GM12878 (cell line): ENCODE data around the gene SSR3.

ENCODE experiments used
- ATF7 ChIP-seq: fragments of 450-650 bp; IDR thresholded peaks from 2 replicates; pipeline ENCODE4 v1.6.1; 2016; ENCODE audit warnings: low read depth, mild to moderate bottlenecking
- CTCF ChIP-seq, 3 experiments: IDR thresholded peaks in 2 of 3; conservative IDR thresholded peaks in 1 of 3; 2 replicates each; pipeline ENCODE4 v1.5.1; 2011; ENCODE audit warnings: low read depth in 3 of 3, low read length in 3 of 3, mild to moderate bottlenecking in 3 of 3, control low read depth in 2 of 3, moderate library complexity in 2 of 3, inconsistent platforms in 1 of 3, mixed read lengths in 1 of 3; ENCODE audit not compliant: control insufficient read depth in 2 of 3, insufficient read depth in 1 of 3; ENCODE audit errors: extremely low read depth in 1 of 3
- ESRRA ChIP-seq: IDR thresholded peaks from 2 replicates; pipeline ENCODE4 v1.6.1; 2012; ENCODE audit warnings: mild to moderate bottlenecking, low read length, improper control_type of control experiment
- MAX ChIP-seq: IDR thresholded peaks from 2 replicates; pipeline ENCODE4 v1.6.1; 2012; ENCODE audit warnings: low read depth, low read length, improper control_type of control experiment
- POLR2A ChIP-seq: IDR thresholded peaks from 2 replicates; pipeline ENCODE4 v1.6.1; 2011; ENCODE audit warnings: low read depth, mild to moderate bottlenecking, low read length
- POLR2AphosphoS5 ChIP-seq: IDR thresholded peaks from 2 replicates; pipeline ENCODE4 v1.6.1; 2011; ENCODE audit warnings: mild to moderate bottlenecking, low read length, inconsistent platforms
- YY1 ChIP-seq: IDR thresholded peaks from 2 replicates; pipeline ENCODE4 v1.6.1; 2011; ENCODE audit warnings: low read depth, mild to moderate bottlenecking, low read length

- no peak; a peak in 1 of 6 replicates for TF ChIP-seq CTCF (IDR thresholded peaks at IDR 0.05 in 2 of 3, conservative IDR thresholded peaks at IDR 0.05 in 1 of 3; ENCODE audit: control insufficient read depth in 2 of 3, extremely low read depth in 1 of 3, insufficient read depth in 1 of 3, low read depth in 3 of 3, low read length in 3 of 3)
- TF ChIP-seq YY1: no peak
- no peak for TF ChIP-seq ESRRA
- no peak for TF ChIP-seq POLR2A
- TF ChIP-seq ATF7: no peak
- no peak for TF ChIP-seq POLR2AphosphoS5
- TF ChIP-seq MAX: no peak
These were observed 21.9 kb upstream of the SSR3 start for GRCh38 chr3:156576651-156577348.
